GM21367 (cell line): ENCODE results near the gene C10orf67.
"Not testable (repeated sequence)": the region's sequence is repeated elsewhere in the genome, so short reads cannot be mapped to it uniquely, and the experiment has no call there.

ENCODE experiments used
- ATAC-seq: cut with Tn5 transposase; IDR thresholded peaks from one replicate; pipeline ENCODE4 v1.9.1; 2021; ENCODE audit not compliant: unreplicated experiment

C10orf67 gene

GRCh38 chr10:23344241-23344841 lies at the start of gene C10orf67:
C10orf67 (minus strand) TSS chr10:23344797; CDS start chr10:23344774, 23 bp downstream.
- peak; percentile 31 for ATAC-seq

GRCh38 chr10:23391821-23392220 lies 47.2 kb upstream of the C10orf67 start:
- ATAC-seq, result no peak

DNA sequence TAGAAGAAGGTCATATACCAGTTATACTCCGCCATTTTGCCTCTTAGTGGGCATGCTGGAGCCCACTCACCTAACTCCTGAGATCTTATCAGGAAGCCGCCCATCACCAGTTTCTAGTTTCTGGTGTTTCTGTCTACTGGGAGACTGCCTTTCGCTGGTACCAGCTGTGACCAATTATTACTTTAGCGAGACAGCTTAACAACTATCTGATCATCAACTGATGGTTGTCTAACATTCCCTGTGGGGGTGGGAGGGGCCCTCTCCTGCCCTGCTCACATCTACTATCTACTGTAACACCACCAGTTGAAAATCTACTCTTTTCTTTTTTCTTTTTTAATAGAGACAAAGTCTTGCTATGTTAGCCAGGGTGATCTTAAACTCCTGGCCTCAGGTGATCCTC lies 46.2 kb upstream of the C10orf67 start:
- ATAC-seq, result no peak

DNA sequence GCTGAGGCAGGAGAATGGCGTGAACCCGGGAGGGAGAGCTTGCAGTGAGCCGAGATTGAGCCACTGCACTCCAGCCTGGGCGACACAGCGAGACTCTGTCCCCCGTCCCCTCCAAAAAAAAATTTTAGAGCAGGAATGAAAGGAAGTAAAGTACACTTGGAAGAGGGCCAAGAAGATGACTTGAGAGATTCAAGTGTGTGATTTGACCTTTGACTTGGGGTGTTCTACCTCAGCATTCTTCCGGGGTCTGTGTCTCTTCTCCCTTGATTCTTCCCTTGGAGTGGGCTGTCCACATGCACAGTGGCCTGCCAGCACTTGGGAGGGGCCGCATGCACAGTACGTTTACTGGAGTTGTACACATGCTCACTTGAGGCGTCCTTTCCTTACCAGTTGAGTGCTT lies 45.8 kb upstream of the C10orf67 start:
- ATAC-seq, result not testable (repeated sequence)

GRCh38 chr10:23387516-23387915 lies 42.9 kb upstream of the C10orf67 start:
- ATAC-seq, result not testable (repeated sequence)

GRCh38 chr10:23386052-23386451 lies 41.5 kb upstream of the C10orf67 start:
- ATAC-seq, result no peak

DNA sequence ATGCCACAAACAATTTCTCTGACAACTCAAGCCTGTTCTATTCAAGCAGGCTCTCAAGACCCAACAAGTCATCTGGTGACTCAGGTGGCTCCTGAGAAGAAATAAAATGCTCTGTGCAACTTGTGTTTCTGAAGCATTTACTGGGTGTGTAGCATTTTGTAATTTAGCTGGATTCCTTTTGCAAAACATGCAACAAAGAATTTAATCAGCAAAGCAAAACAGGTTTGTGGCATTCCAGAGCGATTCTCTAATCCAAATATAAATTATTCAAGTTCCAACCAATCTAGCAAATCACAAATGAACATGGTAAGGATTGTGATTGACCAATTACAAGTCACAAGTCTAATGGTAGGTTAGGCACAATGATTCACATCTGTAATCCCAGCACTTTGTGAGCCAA lies 39.8 kb upstream of the C10orf67 start:
- no peak for ATAC-seq

DNA sequence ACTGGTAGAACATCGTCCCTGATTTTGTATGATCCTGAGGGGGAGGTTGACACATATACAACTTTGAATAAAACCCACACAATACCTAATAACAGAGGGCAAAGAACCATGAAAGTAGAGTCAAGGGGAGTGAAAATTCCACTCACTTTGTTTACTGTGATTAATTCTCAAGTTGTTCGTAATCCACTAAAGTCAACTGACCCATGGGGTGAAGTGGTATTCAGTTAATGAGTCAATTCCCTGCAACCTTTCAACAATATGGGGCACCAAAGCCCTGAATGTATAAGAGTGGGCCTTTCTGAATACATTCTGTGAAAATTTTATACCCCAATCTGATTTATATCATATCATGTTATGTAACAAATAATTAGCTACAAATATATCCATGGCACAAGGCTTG lies 39.0 kb upstream of the C10orf67 start:
- ATAC-seq, result no peak

GRCh38 chr10:23381298-23382040 lies 36.9 kb upstream of the C10orf67 start:
- ATAC-seq, result no peak

GRCh38 chr10:23379686-23380085 lies 35.1 kb upstream of the C10orf67 start:
- no peak for ATAC-seq

DNA sequence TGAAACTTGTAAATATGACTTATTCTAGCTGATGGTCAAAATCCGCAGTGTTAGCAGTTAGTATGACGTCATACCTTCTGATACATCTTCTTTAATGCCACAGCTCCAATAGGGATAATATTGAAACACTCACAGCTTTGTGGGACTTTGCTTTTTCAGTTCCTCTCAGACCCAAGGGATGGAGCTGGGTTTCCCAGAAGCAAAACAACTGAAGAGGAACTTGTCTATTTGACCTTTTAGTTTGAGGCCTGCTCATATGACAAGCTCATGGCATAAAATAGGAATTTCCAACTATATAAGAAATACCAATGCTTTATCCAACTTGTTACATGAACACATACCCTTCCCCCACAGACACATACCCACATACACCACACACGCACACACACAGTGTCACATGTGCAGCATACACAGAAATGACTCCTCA lies 31.6 kb upstream of the C10orf67 start:
- ATAC-seq, result no peak

DNA sequence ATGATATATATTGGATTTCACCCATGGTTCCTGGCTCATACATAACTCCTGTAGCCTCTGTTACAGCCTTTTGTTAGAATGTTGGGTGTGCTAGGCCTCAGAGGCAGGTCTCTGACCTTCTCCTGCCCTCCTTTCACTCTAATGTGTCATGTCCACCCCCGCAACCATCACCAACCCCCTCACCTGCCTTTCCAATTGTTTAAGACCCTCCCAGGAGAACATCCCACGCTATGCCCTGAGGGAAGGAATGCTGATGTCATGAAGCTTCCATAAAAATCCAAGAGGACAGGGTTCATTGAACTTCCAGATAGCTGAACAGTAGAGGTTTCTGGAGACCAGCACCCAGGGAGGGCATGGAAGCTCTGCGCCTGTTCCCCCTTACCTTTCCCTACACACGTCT lies 30.8 kb upstream of the C10orf67 start:
- ATAC-seq, result no peak

GRCh38 chr10:23373156-23373555 lies 28.6 kb upstream of the C10orf67 start:
- ATAC-seq, result no peak

DNA sequence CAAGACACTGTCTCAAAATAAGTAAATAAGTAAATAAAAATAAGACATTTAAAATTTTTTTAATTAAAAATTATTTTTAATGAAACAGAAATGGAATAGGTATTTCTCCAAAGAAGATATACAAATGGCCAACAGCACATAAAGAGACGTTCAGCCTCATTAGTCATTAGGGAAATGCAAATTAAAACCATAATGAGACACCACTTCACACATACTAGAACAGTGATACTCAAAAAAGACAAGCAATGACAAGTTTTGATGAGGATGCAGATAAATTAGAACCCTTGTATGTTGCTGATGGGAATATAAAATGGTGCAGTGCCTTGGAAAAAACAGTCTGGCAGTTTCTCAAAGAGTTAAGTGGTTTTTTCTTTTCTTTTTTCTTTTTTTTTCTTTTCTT lies 26.5 kb upstream of the C10orf67 start:
- ATAC-seq, result no peak

GRCh38 chr10:23370106-23370505 lies 25.5 kb upstream of the C10orf67 start:
- ATAC-seq, result no peak

- peak; percentile 80 for ATAC-seq
These were observed 24.4 kb upstream of the C10orf67 start for GRCh38 chr10:23368816-23369640.

DNA sequence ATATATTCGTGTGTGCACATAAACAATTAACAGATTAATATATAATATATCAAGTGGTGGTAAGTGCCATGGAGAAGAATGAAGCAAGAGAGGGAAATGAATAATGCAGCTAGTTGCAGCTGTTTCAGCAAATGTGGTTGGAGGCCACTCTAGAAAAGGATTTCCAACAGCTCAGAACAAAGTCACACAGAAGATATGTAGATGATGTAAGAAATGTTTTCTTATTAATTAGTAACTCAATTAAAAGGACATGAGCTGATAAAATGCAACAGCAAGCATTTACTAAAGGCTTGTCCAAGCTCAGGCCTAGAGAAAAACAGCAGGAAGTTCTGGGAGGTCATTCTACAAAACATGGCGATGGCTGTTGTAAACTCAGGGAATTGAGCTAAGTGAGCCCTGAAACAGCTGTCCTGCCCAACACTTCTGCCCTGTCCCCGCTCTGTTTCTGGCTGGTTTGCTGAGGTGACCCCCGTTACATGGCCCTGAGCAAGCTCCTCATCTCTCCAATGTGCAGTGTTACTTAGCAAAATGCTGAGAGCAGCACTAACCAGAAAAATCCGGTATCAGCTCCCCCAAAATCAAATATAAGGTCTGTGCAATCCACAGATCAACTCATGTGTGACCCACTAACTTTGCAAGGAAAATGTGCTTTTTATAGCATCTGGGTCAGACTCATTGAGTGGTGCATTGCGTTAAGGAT lies 23.4 kb upstream of the C10orf67 start:
- ATAC-seq, result no peak

GRCh38 chr10:23365417-23366030 lies 20.9 kb upstream of the C10orf67 start:
- peak; percentile 24 for ATAC-seq

DNA sequence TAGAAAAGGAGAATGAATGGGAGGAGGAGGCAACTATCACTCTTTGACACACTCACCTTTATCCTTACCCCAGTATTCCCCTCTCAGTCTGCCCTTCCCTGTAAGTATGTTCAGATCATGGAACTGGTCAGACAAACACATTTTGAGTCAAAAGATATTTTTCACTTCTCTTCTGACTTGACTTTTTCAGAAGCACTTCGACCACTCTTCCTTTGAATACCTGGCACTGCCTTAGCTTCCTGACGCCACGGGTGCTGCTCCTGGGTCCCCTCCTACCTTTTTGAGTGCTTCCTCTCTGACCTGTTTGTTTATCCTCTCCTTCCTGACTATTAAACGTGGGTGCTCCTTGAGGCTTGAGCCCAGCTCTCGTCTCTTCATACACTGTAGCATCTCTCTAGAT lies 19.8 kb upstream of the C10orf67 start:
- ATAC-seq, result no peak

DNA sequence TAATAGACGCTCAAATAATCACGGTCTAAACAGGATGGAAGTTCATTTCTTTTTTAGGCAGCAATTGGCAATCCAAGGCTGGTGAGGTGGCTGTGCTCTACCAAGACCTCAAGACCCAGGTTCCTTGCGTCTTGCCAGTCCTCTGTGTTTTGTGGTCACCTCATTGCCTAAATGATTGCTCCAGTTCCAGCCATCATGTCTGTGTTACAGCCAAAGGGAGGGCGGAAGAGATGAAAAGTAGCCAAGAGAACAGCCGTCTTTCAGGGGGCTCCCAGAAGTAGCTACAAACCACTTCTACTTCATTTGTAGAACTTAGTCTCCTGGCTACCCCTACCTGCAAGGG lies 19.2 kb upstream of the C10orf67 start:
- no peak for ATAC-seq
